NCI-H1105 (cell line): ENCODE results near the gene UBE2L3.
"Not testable (repeated sequence)": the region's sequence is repeated elsewhere in the genome, so short reads cannot be mapped to it uniquely, and the experiment has no call there.

ENCODE experiments used
- DNase-seq: peaks from one replicate; lab custom pipeline; 2025; lab: John Stamatoyannopoulos, UW

Gene UBE2L3

GRCh38 chr22:21571679-21572078 lies 4.2 kb downstream of the UBE2L3 start:
- no peak for DNase-seq

- DNase-seq: no peak
These were observed 5.8 kb downstream of the UBE2L3 start for GRCh38 chr22:21573293-21573734.

GRCh38 chr22:21573750-21574494 lies 6.4 kb downstream of the UBE2L3 start:
- DNase-seq: no peak

GRCh38 chr22:21579474-21579851 lies 11.9 kb downstream of the UBE2L3 start:
- DNase-seq: no peak

DNA sequence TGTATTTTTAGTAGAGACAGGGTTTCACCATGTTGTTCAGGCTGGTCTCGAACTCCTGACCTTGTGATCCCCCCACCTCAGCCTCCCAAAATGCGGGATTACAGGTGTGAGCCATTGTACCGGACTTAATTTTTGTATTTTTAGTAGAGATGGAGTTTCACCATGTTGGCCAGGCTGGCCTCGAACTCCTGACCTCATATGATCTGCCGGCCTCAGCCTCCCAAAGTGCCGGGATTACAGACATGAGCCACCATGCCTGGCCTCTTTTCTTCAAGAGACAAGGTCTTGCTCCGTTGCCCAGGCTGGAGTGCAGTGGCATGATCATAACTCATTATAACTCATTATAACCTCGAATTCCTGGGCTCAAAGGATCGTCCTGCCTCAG lies 13.1 kb downstream of the UBE2L3 start:
- DNase-seq: not testable (repeated sequence)

GRCh38 chr22:21581009-21581713 lies 13.6 kb downstream of the UBE2L3 start:
- DNase-seq: not testable (repeated sequence)

DNA sequence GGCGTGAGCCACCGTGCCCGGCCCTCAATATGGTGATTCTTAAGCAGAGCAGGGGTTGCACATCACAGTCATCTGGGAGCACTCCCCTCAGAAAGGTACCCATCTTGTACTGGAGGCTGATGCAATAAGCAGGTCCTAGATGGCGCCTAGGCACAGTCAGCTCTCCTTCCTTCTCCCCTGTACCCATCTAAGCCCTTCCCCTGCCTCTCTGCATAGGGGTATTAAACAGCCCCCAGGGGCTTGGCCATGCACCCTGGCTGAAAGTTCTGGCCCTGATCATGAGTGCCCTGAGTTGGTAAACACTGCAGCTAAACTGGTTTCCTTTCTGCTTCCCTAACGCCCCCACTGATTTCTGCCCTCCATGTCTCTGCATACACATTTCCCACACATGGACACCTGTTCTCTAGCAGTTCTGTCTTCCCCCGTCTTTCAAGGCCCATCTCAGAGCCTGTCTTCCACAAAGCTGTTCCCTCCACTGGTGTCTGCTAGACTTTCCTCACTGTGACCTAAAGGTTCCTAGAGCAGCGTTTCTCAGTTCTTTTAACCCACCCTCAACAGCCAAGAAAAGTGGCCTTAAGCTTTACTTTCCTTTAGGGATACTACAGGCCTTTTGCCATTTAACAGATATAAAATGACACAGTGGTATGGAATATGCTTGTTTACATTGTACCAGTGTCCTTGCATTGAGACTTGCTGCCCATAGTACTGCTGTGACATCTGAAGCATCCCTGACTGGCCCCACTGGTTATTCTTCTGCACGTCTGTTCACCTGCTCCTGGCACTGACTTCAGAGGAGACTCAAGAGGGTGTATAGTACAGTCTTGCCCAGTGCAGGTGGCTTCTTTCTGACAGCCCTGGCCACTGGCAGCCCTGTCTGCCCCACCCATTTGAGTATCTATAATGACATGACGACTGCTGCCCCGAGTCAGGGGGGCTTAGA lies 15.6 kb downstream of the UBE2L3 start:
- DNase-seq: peak; percentile 69

DNA sequence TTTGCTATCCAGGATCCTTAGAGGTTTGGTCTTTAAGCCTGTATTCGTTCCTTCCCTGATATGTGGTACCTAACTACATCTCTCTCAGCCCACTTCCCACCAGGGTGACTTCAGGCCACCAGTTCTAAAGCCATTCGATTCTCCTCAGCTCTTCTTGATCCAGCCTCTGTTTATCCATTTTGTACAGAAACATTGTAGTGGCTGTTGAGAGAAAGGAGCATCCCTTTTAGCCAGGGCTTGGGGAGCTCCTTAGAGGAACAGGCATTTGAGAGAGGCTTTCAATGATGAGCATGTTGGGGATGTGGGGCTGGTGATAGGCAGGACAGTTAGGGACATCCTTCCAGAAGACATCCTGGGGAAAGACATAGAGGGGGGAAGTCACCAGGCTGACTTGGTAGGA lies 17.9 kb downstream of the UBE2L3 start:
- DNase-seq: no peak

DNA sequence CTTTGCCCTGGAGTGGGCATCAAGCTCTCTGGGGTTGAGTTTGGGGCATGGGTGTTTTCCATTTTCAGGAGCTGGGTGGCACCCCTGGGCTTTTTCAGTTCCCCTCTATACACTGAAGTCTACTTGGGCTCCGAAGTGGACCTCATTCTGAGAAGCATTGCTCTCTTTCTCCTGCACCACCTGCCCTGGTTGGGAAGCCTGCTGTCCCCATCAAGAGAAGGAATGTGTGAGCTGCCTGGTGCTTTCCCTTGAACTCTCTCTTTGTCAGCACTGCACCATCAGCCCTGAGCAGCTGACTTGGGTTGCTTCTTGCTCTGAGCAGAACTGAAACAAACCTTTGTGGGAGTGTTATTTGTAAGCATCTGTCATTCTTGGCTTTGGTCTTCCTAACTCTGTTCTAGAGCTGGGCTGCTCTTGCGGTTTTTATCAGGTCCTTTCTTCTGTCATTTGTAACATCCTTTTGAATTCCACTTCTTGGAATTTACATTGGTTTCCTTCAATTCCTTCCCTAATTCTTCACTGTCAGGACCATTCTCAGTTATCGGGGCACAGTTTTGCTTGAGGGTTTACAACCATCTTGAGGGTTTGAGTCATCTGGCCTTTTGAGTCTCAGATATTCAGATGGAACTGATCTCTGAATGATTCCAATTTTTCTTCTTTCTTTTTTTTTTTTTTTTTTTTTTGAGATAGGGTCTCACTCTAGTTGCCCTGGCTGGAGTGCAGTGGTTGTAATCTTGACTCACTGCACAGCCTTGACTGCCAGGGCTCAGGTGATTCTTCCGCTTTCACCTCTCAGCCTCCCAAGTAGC lies 20.5 kb downstream of the UBE2L3 start:
- no peak for DNase-seq

GRCh38 chr22:21589396-21589795 lies 21.9 kb downstream of the UBE2L3 start:
- DNase-seq: no peak

DNA sequence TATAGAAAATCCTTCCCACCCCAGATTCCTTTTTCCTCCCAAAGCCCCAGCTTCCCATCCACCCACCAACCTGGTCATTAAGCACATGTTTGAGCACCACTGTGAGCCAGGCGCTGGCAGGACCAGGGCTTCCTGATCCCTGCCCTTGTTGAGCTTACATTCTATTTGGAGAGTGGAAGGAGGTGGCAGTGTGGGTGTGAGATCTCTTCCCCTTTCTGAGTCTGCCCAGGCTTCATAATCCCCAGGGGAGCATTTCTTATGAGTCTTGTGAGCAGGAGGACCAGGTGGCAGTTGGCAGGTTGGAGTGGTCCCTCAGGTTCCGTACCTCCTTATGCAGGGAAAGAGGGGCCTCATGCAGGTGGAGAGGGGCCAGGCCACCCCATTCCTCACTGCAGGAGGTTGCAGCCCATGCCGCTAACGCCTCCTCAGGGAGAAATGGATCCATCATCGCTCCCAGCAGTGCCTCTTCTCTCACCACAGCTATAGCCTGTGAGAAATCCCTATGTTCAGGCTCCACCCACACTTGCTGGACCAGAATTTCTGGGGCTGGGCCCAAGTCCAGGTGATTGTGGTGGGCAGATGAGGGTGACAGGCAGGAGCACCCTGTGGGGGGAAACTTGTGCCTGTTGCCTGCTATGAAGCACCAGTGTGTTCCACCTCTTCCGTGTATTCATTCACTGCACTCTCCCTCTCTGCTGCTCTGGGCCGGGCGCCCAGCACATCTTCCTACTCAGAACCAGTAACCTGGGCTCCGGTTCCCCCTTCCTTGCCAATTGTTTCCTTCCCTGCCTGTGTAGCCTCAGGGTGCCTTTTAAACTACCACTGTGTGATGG lies 23.5 kb downstream of the UBE2L3 start:
- no peak for DNase-seq

- no peak for DNase-seq
These were observed 24.2 kb downstream of the UBE2L3 start for GRCh38 chr22:21591695-21592094.

DNA sequence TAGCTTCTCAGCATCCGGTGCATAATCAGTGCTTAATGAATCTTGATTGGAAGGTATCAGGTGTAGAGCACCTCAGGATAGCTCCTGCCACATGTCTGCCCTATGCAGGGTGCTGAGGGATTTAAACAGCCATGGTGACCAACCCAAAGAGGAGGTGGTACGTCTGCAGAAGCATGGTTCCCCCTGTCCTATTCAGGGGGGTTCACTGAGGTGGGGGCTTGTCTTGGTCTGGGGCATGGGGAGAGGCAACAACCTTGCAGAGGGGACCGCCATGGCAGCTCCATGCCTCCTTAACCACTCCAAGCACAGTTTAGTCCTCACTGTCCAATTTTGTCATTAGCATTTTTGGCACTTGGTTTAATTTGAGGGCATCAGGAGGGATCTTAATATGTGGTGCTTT lies 24.9 kb downstream of the UBE2L3 start:
- DNase-seq: no peak

GRCh38 chr22:21593406-21594232 lies 26.1 kb downstream of the UBE2L3 start:
- DNase-seq: no peak

GRCh38 chr22:21594865-21595452 lies 27.4 kb downstream of the UBE2L3 start:
- DNase-seq: no peak

DNA sequence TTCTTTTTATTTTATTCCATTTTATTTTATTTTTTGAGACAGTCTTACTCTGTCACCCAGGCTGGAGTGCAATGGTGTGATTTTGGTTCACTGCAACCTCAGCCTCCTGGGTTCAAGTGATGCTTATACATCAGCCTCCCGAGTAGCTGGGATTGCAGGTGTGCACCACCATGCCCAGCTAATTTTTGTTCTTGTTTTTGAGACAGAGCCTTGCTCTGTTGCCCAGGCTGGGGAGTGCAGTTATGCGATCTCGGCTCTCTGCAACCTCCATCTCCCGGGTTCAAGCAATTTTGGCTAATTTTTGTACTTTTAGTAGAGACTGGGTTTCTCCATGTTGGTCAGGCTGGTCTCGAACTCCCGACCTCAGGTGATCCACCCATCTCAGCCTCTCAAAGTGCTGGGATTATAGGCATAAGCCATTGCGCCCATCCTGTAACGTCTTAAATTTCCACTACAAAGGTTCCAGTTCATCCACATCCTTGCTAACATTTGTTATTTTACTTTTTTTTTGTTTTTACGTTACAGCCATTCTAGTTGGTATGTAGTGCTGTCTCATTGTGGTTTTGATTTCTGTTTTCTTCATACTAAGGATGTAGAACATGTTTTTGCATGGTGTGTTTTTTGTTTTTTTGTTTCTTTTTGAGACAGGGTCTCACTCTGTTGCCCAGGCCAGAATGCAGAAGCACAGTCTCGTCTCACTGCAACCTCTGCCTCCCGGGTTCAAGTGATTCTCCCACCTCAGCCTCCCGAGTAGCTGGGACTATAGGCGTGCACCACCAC lies 29.0 kb downstream of the UBE2L3 start:
- not testable (repeated sequence) for DNase-seq

DNA sequence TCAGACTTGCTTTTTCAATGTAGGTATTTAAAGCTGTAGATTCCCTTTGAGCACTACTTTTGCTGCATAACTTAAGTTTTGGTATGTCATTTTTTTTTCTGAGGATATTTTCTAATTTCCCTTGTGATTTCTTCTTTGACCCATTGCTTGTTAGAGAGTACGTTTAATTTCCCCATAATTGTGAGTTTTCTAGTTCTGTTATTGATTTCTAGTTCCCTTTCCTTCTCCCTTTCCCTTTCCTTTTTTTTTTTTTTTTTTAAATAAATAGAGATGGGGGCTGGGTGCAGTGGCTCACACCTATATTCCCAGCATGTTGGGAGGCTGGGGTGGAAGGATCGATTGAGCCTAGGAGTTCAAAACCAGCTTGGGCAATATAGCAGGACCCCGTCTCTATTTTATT lies 30.8 kb downstream of the UBE2L3 start:
- no peak for DNase-seq

GRCh38 chr22:21599053-21599893 lies 31.8 kb downstream of the UBE2L3 start:
- DNase-seq: no peak
